ENCODE measurements around the gene BBS1.

The BBS1 gene

GRCh38 chr11:66555416-66555815 is 45.0 kb downstream of the BBS1 start:
- DNase-seq: no peak

- peak in 1 of 2 experiments; percentile 11 for DNase-seq
These were observed 45.7 kb downstream of the BBS1 start for GRCh38 chr11:66556086-66556485.

- no peak for DNase-seq
These were observed 47.4 kb downstream of the BBS1 start for GRCh38 chr11:66557733-66558326.

GRCh38 chr11:66559142-66559865 is 48.9 kb downstream of the BBS1 start:
- no peak for DNase-seq

GRCh38 chr11:66559866-66560676 is 49.6 kb downstream of the BBS1 start:
- DNase-seq: no peak

GRCh38 chr11:66561178-66561974 is 50.9 kb downstream of the BBS1 start:
- no peak for DNase-seq

- no peak for DNase-seq
These were observed 51.5 kb downstream of the BBS1 start for GRCh38 chr11:66561975-66562248.

GRCh38 chr11:66562275-66562674 is 51.8 kb downstream of the BBS1 start:
- no peak for DNase-seq

- DNase-seq: no peak
These were observed 52.6 kb downstream of the BBS1 start for GRCh38 chr11:66562907-66563583.

- DNase-seq: no peak
These were observed 53.4 kb downstream of the BBS1 start for GRCh38 chr11:66563832-66564231.

- no peak for DNase-seq
These were observed 54.1 kb downstream of the BBS1 start for GRCh38 chr11:66564538-66564937.

- DNase-seq: no peak
These were observed 54.5 kb downstream of the BBS1 start for GRCh38 chr11:66564984-66565383.

GRCh38 chr11:66566221-66566620 is 55.8 kb downstream of the BBS1 start:
- no peak for DNase-seq

- DNase-seq: no peak
These were observed 57.3 kb downstream of the BBS1 start for GRCh38 chr11:66567787-66568123.

- DNase-seq: peak; percentile 35 to 64
These were observed 57.9 kb downstream of the BBS1 start, which contains the start of gene CTSF for GRCh38 chr11:66568124-66568916. CTSF (minus strand) TSS chr11:66568606; CDS start chr11:66568486, 120 bp downstream.

GRCh38 chr11:66569076-66569475 is 58.6 kb downstream of the BBS1 start:
- no peak for DNase-seq

GRCh38 chr11:66570079-66570849 is 59.8 kb downstream of the BBS1 start:
- no peak for DNase-seq

- no peak for DNase-seq
These were observed 60.4 kb downstream of the BBS1 start for GRCh38 chr11:66570850-66571180.

GRCh38 chr11:66579017-66579606 is 68.7 kb downstream of the BBS1 start:
- no peak for DNase-seq

GRCh38 chr11:66580803-66581202 is 70.4 kb downstream of the BBS1 start:
- no peak for DNase-seq

- DNase-seq: no peak
These were observed 70.8 kb downstream of the BBS1 start for GRCh38 chr11:66581261-66581660.

Measured in NCI-H187 (cell line).